Sigmoid colon (tissue), 4 donors: ENCODE data around the gene CD300H.

Source experiments
- CTCF ChIP-seq, 4 experiments: fragments of 450-650 bp in 3 of 4; fragments of 200-600 bp in 1 of 4; IDR thresholded peaks; one replicate each; pipeline ENCODE4 v1.5.1; 2016 to 2019; ENCODE audit warnings: antibody characterized with exemption in 4 of 4, mild to moderate bottlenecking in 3 of 4, moderate library complexity in 2 of 4
- EP300 ChIP-seq, 4 donors: sonication (generic); formaldehyde crosslinking; IDR thresholded peaks; one replicate each; pipeline ENCODE4 v1.6.1; 2017; ENCODE audit warnings: antibody characterized with exemption in 4 of 4
- POLR2A ChIP-seq, 2 donors: fragments of 450-650 bp; IDR thresholded peaks; one replicate each; pipeline ENCODE4 v1.6.1; 2016; ENCODE audit warnings: antibody characterized with exemption in 2 of 2, mild to moderate bottlenecking in 2 of 2, moderate library complexity in 2 of 2

DNA sequence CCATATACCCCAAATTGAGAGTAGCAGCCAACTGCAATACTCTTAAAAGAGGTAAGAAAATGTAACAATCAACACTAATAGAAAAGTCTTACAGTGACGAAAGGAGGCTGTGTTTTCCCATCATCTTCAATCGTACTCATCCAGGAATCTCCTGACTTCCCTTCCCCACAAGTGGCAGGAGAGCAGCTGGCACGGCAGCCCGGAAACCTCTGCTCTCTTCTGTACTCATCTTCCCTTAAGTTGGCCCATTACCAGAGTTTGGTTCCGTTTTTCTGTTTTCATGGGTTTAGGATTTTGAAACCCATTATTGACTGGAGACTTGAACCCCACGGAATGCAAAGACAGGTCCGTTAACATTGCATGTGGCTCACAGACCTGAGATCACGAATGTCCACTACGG lies 11.7 kb upstream of the CD300H start:
- no peak for TF ChIP-seq CTCF (IDR thresholded peaks at IDR 0.05)
- no peak for TF ChIP-seq EP300 (IDR thresholded peaks at IDR 0.05)
- no peak for TF ChIP-seq POLR2A (IDR thresholded peaks at IDR 0.05)
